ENCODE results near the gene DEFB113. TPM values are rescaled to one million over a fixed set of nuclear protein-coding genes. Genes with fewer than 3 reads are reported as not detected.

DEFB113 gene
- total and polyA plus RNA-seq, 2 of the 4 experiments (the other 2 are of a cell fraction), result not detected

- WGBS, 2 experiments (ENCODE audit: extremely low coverage in 2 of 2, insufficient read length in 1 of 2), result no CpG with 5 or more reads among the region's 3 CpGs
- CTCF ChIA-PET, result no interaction called here
Measured at GRCh38 chr6:49939993-49940498, 29.4 kb downstream of the DEFB113 start.

More at GRCh38 chr6:49939993-49940498, 29.4 kb downstream of the DEFB113 start:
- no peaks in the 10 kb centered on the region for H3K9me3 ChIP-seq (ENCODE audit: control insufficient read depth, insufficient read depth, low read length)
- H4K20me1 ChIP-seq (ENCODE audit: insufficient read depth, low read length), result no peaks in the 10 kb centered on the region
- no peak overlapping the region for H2BK15ac ChIP-seq (ENCODE audit: low read depth, low read length)
- DNase-seq, result no peak
- no peaks in the 10 kb centered on the region for H3K27me3 ChIP-seq (ENCODE audit: control insufficient read depth, insufficient read depth, low read length)
- no peak overlapping the region for H3K4ac ChIP-seq (ENCODE audit: low read depth, low read length)
- no peak overlapping the region for H3K14ac ChIP-seq (replicated peaks; ENCODE audit: low read depth, low read length)
- no peak overlapping the region for H2BK120ac ChIP-seq (ENCODE audit: low read depth, low read length)
- H3K23ac ChIP-seq (ENCODE audit: low read depth, low read length), result no peak overlapping the region
- H3K4me1 ChIP-seq (ENCODE audit: control insufficient read depth, insufficient read depth, low read length), result no peaks in the 10 kb centered on the region
- ATAC-seq (ENCODE audit: low read depth), result no peak
- no peak overlapping the region for H3K56ac ChIP-seq (ENCODE audit: extremely low read depth, insufficient read depth, low read length)
- no peaks in the 10 kb centered on the region for H3K36me3 ChIP-seq (ENCODE audit: control insufficient read depth, insufficient read depth, low read length)
- H2AK5ac ChIP-seq (ENCODE audit: low read depth, low read length), result no peak overlapping the region
- no peak overlapping the region for H3K27ac ChIP-seq (ENCODE audit: insufficient read depth, low read length)
- no peak overlapping the region for H3K4me3 ChIP-seq (ENCODE audit: insufficient read depth, low read depth, low read length)
- dilution Hi-C loops (cut with HindIII; ENCODE audit: low sequenced_read_pairs, unreplicated experiment) (no loop called here), in situ Hi-C loops (cut with MboI; ENCODE audit: low sequenced_read_pairs) (no loop called here), intact Hi-C loops (cut with micrococcal nuclease) (no loop called here)
- H2AK9ac ChIP-seq (replicated peaks; ENCODE audit: low read depth, low read length, poor library complexity), result no peak overlapping the region
- BruUV-seq (replicated peaks), result no TSS peak
- H3K79me1 ChIP-seq (ENCODE audit: low read depth in 1 of 2, low read length in 2 of 2), result no peaks in the 10 kb centered on the region
- no peak overlapping the region for H2BK20ac ChIP-seq (ENCODE audit: low read depth, low read length)
- H2BK5ac ChIP-seq (ENCODE audit: low read depth, low read length, poor library complexity, severe bottlenecking), result no peak overlapping the region
- TF ChIP-seq FOS (IDR thresholded peaks at IDR 0.05; ENCODE audit: low read depth, low read length) (no peak), ELK1 (IDR thresholded peaks at IDR 0.05; ENCODE audit: borderline replicate concordance, low read depth, low read length) (no peak), NFE2L2 (IDR thresholded peaks at IDR 0.05; ENCODE audit: low read depth, low read length) (no peak), RCOR1 (IDR thresholded peaks at IDR 0.05; ENCODE audit: insufficient replicate concordance, low read length) (no peak), CHD1 (IDR thresholded peaks at IDR 0.05; ENCODE audit: low read depth, low read length) (no peak), CTCF (conservative IDR thresholded peaks at IDR 0.05; ENCODE audit: low read depth, low read length) (no peak), RFX5 (IDR thresholded peaks at IDR 0.05; ENCODE audit: low read depth, low read length) (no peak), RAD21 (IDR thresholded peaks at IDR 0.05; ENCODE audit: low read length) (no peak), MAFK (IDR thresholded peaks at IDR 0.05; ENCODE audit: low read depth, low read length) (no peak), CEBPB (IDR thresholded peaks at IDR 0.05; ENCODE audit: low read depth, low read length) (no peak), MXI1 (IDR thresholded peaks at IDR 0.05; ENCODE audit: borderline replicate concordance, low read depth, low read length) (no peak), USF2 (IDR thresholded peaks at IDR 0.05; ENCODE audit: low read depth, low read length) (no peak), MAZ (IDR thresholded peaks at IDR 0.05; ENCODE audit: borderline replicate concordance, low read depth, low read length) (no peak), POLR2A (IDR thresholded peaks at IDR 0.05; ENCODE audit: low read depth, low read length) (no peak), BHLHE40 (IDR thresholded peaks at IDR 0.05; ENCODE audit: low read depth, low read length) (no peak), SMC3 (IDR thresholded peaks at IDR 0.05; ENCODE audit: low read depth, low read length) (no peak)
- no peak overlapping the region for H3K9ac ChIP-seq (ENCODE audit: low read depth, low read length)
- H3K4me2 ChIP-seq (ENCODE audit: low read depth, low read length), result no peak overlapping the region
- no peak overlapping the region for H4K8ac ChIP-seq (ENCODE audit: low read depth in 2 of 2, low read length in 2 of 2)
- H4K91ac ChIP-seq (ENCODE audit: insufficient read depth, low read depth, low read length), result no peak overlapping the region
- POLR2A ChIA-PET (ENCODE audit: unreplicated experiment), result no interaction called here
- H2AFZ ChIP-seq (replicated peaks; ENCODE audit: low read length, poor library complexity), result no peak overlapping the region
- H4K5ac ChIP-seq (ENCODE audit: low read depth, low read length), result no peak overlapping the region
- no peaks in the 10 kb centered on the region for H3K9me1 ChIP-seq (ENCODE audit: insufficient read depth, low read length)
- no peak overlapping the region for H3K18ac ChIP-seq (ENCODE audit: low read depth, low read length)
